Tibial nerve (tissue), 4 donors: ENCODE measurements around the gene NT5C.

Experiments used
- CTCF ChIP-seq, 5 experiments: fragments of 200-600 bp in 3 of 5; fragments of 450-650 bp in 2 of 5; sonication (generic) in 3 of 5; IDR thresholded peaks; one replicate each; pipeline ENCODE4 v1.5.1; 2016 to 2019; ENCODE audit warnings: antibody characterized with exemption in 5 of 5, mild to moderate bottlenecking in 3 of 5, moderate library complexity in 2 of 5
- EP300 ChIP-seq, 2 donors: sonication (generic); formaldehyde crosslinking; IDR thresholded peaks; one replicate each; pipeline ENCODE4 v1.6.1; 2017; ENCODE audit warnings: antibody characterized with exemption in 2 of 2, mild to moderate bottlenecking in 1 of 2
- POLR2A ChIP-seq, 2 donors: fragments of 450-650 bp; IDR thresholded peaks; one replicate each; pipeline ENCODE4 v1.6.1; 2017; ENCODE audit warnings: antibody characterized with exemption in 2 of 2, mild to moderate bottlenecking in 2 of 2, moderate library complexity in 2 of 2

GRCh38 chr17:75114552-75115314, 16.8 kb downstream of the NT5C start:
- TF ChIP-seq CTCF (IDR thresholded peaks at IDR 0.05), result no peak
- TF ChIP-seq POLR2A (IDR thresholded peaks at IDR 0.05), result no peak
- TF ChIP-seq EP300 (IDR thresholded peaks at IDR 0.05), result no peak
